HCT116 (cell line): Measurements from ENCODE around the gene HIGD2A. TPM values are rescaled to one million over a fixed set of nuclear protein-coding genes. Genes with fewer than 3 reads are reported as not detected.

Experiments
- ATAC-seq: fragments of 200-7000 bp; cut with Tn5 transposase; 2 replicates; pipeline ENCODE4 v1.9.1; 2020; ENCODE audit warnings: mild to moderate bottlenecking, moderate library complexity
- BruUV-seq: library from RNA; stranded (reverse); fragments of 400-500 nt; replicated peaks from 2 replicates; lab custom pipeline; 2021; lab: Mats Ljungman, UMichigan
- CTCF ChIA-PET: fragments of 300-600 bp; sonication (Branson Sonifier 250); formaldehyde crosslinking; loops from one replicate; lab custom pipeline; 2021; ENCODE audit warnings: antibody characterized with exemption; lab: Charles Lee
- POLR2A ChIA-PET: fragments of 300-600, 350-600 bp; sonication (Branson Sonifier 250); formaldehyde crosslinking; loops from one replicate; lab custom pipeline; 2021; ENCODE audit warnings: antibody characterized with exemption; lab: Charles Lee
- RAD21 ChIA-PET, 2 experiments: fragments of 300-600 bp; sonication (Branson Sonifier 250); formaldehyde crosslinking; loops; one replicate each; lab custom pipeline; 2023; ENCODE audit warnings: low total read pairs in 2 of 2; ENCODE audit not compliant: uncharacterized antibody in 2 of 2, unreplicated experiment in 2 of 2, low non-redundant PET in 1 of 2; lab: Charles Lee
- DNase-seq: peaks from one replicate; pipeline ENCODE4 v3.0.0-alpha.2; 2010; ENCODE audit warnings: low read depth, low spot score
- H2AFZ ChIP-seq: fragments of 200-600 bp; shearing (Covaris generic), sonication (generic); 2 replicates; pipeline ENCODE4 v1.6.1; 2017; ENCODE audit warnings: low read depth, mixed run types, mixed read lengths, antibody characterized with exemption, low read length; ENCODE audit not compliant: poor library complexity, severe bottlenecking
- H3K27ac ChIP-seq: 2 replicates; pipeline ENCODE4 v1.5.1; 2012; ENCODE audit warnings: low read depth, low read length
- H3K27me3 ChIP-seq: fragments of 200-600 bp; sonication (generic); 2 replicates; pipeline ENCODE4 v1.6.1; 2016; ENCODE audit warnings: mixed run types, low read length, mixed read lengths; ENCODE audit not compliant: insufficient read depth
- H3K36me3 ChIP-seq, 2 experiments: fragments of 200-500 bp in 1 of 2; fragments of 200-600 bp in 1 of 2; sonication (Bioruptor generic) in 1 of 2; sonication (generic) in 1 of 2; 2 replicates each; pipeline versions ENCODE4 v1.5.1 to v1.6.1; 2014 to 2016; ENCODE audit warnings: low read length in 2 of 2, inconsistent platforms in 1 of 2, mixed read lengths in 1 of 2, mixed run types in 1 of 2; ENCODE audit not compliant: insufficient read depth in 2 of 2, control insufficient read depth in 1 of 2
- H3K4me1 ChIP-seq, 2 experiments: fragments of 200-600 bp in 1 of 2; sonication (generic) in 1 of 2; 2 replicates each; pipeline versions ENCODE4 v1.5.1 to v1.6.1; 2012 to 2017; ENCODE audit warnings: low read length in 2 of 2, inconsistent platforms in 1 of 2, mild to moderate bottlenecking in 1 of 2, mixed read lengths in 1 of 2, mixed run types in 1 of 2, moderate library complexity in 1 of 2; ENCODE audit not compliant: insufficient read depth in 2 of 2, control insufficient read depth in 1 of 2
- H3K4me2 ChIP-seq: fragments of 200-600 bp; sonication (generic); 2 replicates; pipeline ENCODE4 v1.6.1; 2017; ENCODE audit warnings: mixed run types, low read length, mixed read lengths
- H3K4me3 ChIP-seq, 2 experiments: fragments of 200-600 bp in 1 of 2; sonication (generic) in 1 of 2; replicated peaks in 1 of 2; 2 replicates each; pipeline ENCODE4 v1.5.1; 2011 to 2016; ENCODE audit warnings: low read length in 2 of 2, control low read depth in 1 of 2, low read depth in 1 of 2, mild to moderate bottlenecking in 1 of 2, mixed read lengths in 1 of 2, mixed run types in 1 of 2
- H3K79me2 ChIP-seq: fragments of 200-600 bp; sonication (generic); 2 replicates; pipeline ENCODE4 v1.6.1; 2017; ENCODE audit warnings: mild to moderate bottlenecking, mixed run types, low read length, moderate library complexity, mixed read lengths; ENCODE audit not compliant: insufficient read depth
- H3K9ac ChIP-seq: fragments of 200-600 bp; sonication (generic); 2 replicates; pipeline ENCODE4 v1.6.1; 2016; ENCODE audit warnings: low read length, mixed read lengths
- H3K9me2 ChIP-seq: fragments of 200-600 bp; sonication (generic), shearing (Covaris generic); 2 replicates; pipeline ENCODE4 v1.6.1; 2017; ENCODE audit warnings: mixed run types, mild to moderate bottlenecking, moderate library complexity; ENCODE audit not compliant: insufficient read depth
- H3K9me3 ChIP-seq, 2 experiments: fragments of 200-500 bp in 1 of 2; fragments of 200-600 bp in 1 of 2; sonication (Bioruptor generic) in 1 of 2; sonication (generic) in 1 of 2; 2 replicates each; pipeline ENCODE4 v1.6.1; 2014 to 2017; ENCODE audit warnings: low read length in 2 of 2, mixed read lengths in 2 of 2, inconsistent platforms in 1 of 2, low read depth in 1 of 2, mild to moderate bottlenecking in 1 of 2, mixed run types in 1 of 2, moderate library complexity in 1 of 2; ENCODE audit not compliant: control insufficient read depth in 1 of 2, insufficient read depth in 1 of 2
- H4K20me1 ChIP-seq: fragments of 200-600 bp; sonication (generic), shearing (Covaris generic); 2 replicates; pipeline ENCODE4 v1.6.1; 2017; ENCODE audit warnings: mixed run types, mild to moderate bottlenecking, moderate library complexity; ENCODE audit not compliant: insufficient read depth
- CTCF ChIP-seq, 3 experiments: fragments of 200-600 bp in 1 of 3; sonication (generic) in 1 of 3; IDR thresholded peaks in 2 of 3; conservative IDR thresholded peaks in 1 of 3; 2 replicates each; pipeline ENCODE4 v1.5.1; 2012 to 2017; ENCODE audit warnings: low read depth in 2 of 3, low read length in 2 of 3, antibody characterized with exemption in 1 of 3, borderline replicate concordance in 1 of 3, control low read depth in 1 of 3, mild to moderate bottlenecking in 1 of 3, mixed read lengths in 1 of 3, mixed run types in 1 of 3, moderate library complexity in 1 of 3; ENCODE audit not compliant: insufficient read depth in 1 of 3
- MAX ChIP-seq: IDR thresholded peaks from 2 replicates; pipeline ENCODE4 v1.6.1; 2012
- POLR2A ChIP-seq: IDR thresholded peaks from 2 replicates; pipeline ENCODE4 v1.7.0; 2011; ENCODE audit warnings: borderline replicate concordance; ENCODE audit not compliant: insufficient read depth, insufficient read length; ENCODE audit errors: extremely low read depth
- POLR2AphosphoS5 ChIP-seq: IDR thresholded peaks from 2 replicates; pipeline ENCODE4 v1.6.1; 2011; ENCODE audit warnings: mild to moderate bottlenecking, low read depth, low read length, moderate library complexity
- ZBTB33 ChIP-seq: IDR thresholded peaks from 2 replicates; pipeline ENCODE4 v1.6.1; 2011; ENCODE audit warnings: mild to moderate bottlenecking, low read length, moderate library complexity; ENCODE audit not compliant: insufficient replicate concordance; ENCODE audit errors: extremely low read depth
- ZNF274 ChIP-seq: fragments of 200-500 bp; sonication (Bioruptor generic); IDR thresholded peaks from 2 replicates; pipeline ENCODE4 v1.6.1; 2014; ENCODE audit warnings: mild to moderate bottlenecking, low read depth, low read length, inconsistent platforms
- intact Hi-C: fragments of 100-400 bp; cut with micrococcal nuclease; formaldehyde crosslinking; loops from 2 replicates; pipeline ENCODE4 v1.10.0; 2022
- total RNA-seq: library from RNA; stranded (reverse); gene quantifications from one replicate; pipeline ENCODE4 v1.2.1, GENCODE V29; 2021; ENCODE audit not compliant: unreplicated experiment

The HIGD2A gene
- total RNA-seq, 1 experiment from 2014 or later = 130 TPM

- Histone ChIP-seq H4K20me1 (peaks cover 13% of the 10 kb centered on the region; the same call in 1 of the 2 replicates), H3K27me3 (no peaks in the 10 kb centered on the region), H3K4me1 (peaks cover 11 to 22% of the 10 kb centered on the region in 2 experiments; a peak in 3 of 4 replicates), H3K27ac (no peak overlapping the region), H2AFZ (no peak overlapping the region), H3K9ac (no peak overlapping the region), H3K4me3 (peak overlapping the region in 1 of 2 experiments; percentile 78; a peak in 1 of 4 replicates), H3K9me3 (no peaks in the 10 kb centered on the region), H3K36me3 (peaks cover 25 to 66% of the 10 kb centered on the region in 2 experiments; a peak in 3 of 4 replicates), H3K4me2 (peak overlapping the region; percentile 86), H3K9me2 (no peaks in the 10 kb centered on the region), H3K79me2 (peaks cover 64% of the 10 kb centered on the region)
- ChIA-PET RAD21 (no interaction called here), CTCF (no interaction called here), POLR2A (no interaction called here)
- ATAC-seq (no peak), DNase-seq (no peak)
- BruUV-seq = no TSS peak
- intact Hi-C loops = no loop called here
- TF ChIP-seq POLR2AphosphoS5 (no peak), POLR2A (no peak), ZNF274 (no peak)
Measured at GRCh38 chr5:176386491-176386890, 2.1 kb upstream of the HIGD2A start.

- no TSS peak for BruUV-seq
- Histone ChIP-seq H3K79me2 (peaks cover 64% of the 10 kb centered on the region), H3K4me1 (peaks cover 11 to 22% of the 10 kb centered on the region in 2 experiments; a peak in 3 of 4 replicates), H3K9me2 (no peaks in the 10 kb centered on the region), H3K36me3 (peaks cover 28 to 58% of the 10 kb centered on the region in 2 experiments; a peak in 3 of 4 replicates), H4K20me1 (peaks cover 13% of the 10 kb centered on the region; the same call in 1 of the 2 replicates), H3K27ac (peak overlapping the region; percentile 94)
- intact Hi-C loops = no loop called here
- CTCF ChIA-PET = no interaction called here
- no peak for ATAC-seq
- RAD21 ChIA-PET = no interaction called here
- no peak for TF ChIP-seq MAX
- no peak for TF ChIP-seq CTCF (IDR thresholded peaks at IDR 0.05 in 2 of 3, conservative IDR thresholded peaks at IDR 0.05 in 1 of 3; ENCODE audit: borderline replicate concordance in 1 of 3, insufficient read depth in 1 of 3, low read depth in 2 of 3, low read length in 2 of 3)
- no peak for TF ChIP-seq ZBTB33
- TF ChIP-seq, all 23 proteins: peak for 0
- POLR2A ChIA-PET = no interaction called here
- Histone ChIP-seq H2AFZ (no peak overlapping the region), H3K4me3 (peak overlapping the region; percentile 78 to 99), H3K9ac (peak overlapping the region; percentile 93), H3K9me3 (no peaks in the 10 kb centered on the region), H3K4me2 (peak overlapping the region; percentile 86), H3K27me3 (no peaks in the 10 kb centered on the region)
- no peak for DNase-seq
Measured at GRCh38 chr5:176387384-176387925, 1.1 kb upstream of the HIGD2A start.
